Activated CD8-positive, alpha-beta memory T cell treated with anti-CD3 and anti-CD28 coated beads for 4 hours (primary cell): ENCODE results near the gene CMTM7.
A peak's percentile ranks its signal among the peaks of the same experiment; 100 is the strongest.
"Not testable (repeated sequence)": the region's sequence is repeated elsewhere in the genome, so short reads cannot be mapped to it uniquely, and the experiment has no call there.

ENCODE experiments used
- DNase-seq, 2 donors: peaks; one replicate each; pipeline ENCODE4 v3.0.0-alpha.2; 2020; ENCODE audit warnings: low read depth in 2 of 2

Gene CMTM7

GRCh38 chr3:32459450-32459849 lies 67.8 kb downstream of the CMTM7 start:
- DNase-seq, result no peak

- peak; percentile 20 to 47 for DNase-seq
These were observed 68.5 kb downstream of the CMTM7 start for GRCh38 chr3:32460031-32460749.

DNA sequence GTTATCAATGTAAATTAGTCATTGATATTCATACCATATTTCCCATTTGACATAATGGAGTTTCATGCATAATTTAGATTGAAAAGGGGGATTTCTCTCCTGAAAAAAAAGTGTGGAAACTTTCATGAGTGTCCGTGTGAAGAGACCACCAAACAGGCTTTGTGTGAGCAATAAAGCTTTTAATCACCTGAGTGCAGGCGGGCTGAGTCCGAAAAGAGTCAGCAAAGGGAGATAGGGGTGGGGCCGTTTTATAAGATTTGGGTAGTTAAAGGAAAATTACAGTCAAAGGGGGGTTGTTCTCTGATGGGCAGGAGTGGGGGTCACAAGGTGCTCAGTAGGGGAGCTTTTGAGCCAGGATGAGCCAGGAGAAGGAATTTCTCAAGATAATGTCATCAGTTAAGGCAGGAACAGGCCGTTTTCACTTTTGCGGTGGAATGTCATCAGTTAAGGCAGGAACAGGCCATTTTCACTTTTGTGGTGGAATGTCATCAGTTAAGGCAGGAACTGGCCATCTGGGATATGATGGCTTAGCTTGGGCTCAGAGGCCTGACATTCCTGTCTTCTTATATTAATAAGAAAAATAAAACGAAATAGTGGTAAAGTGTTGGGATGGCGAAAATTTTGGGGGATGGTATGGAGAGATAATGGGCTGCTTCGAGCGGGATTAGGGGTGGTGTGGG lies 69.3 kb downstream of the CMTM7 start:
- DNase-seq, result not testable (repeated sequence)

DNA sequence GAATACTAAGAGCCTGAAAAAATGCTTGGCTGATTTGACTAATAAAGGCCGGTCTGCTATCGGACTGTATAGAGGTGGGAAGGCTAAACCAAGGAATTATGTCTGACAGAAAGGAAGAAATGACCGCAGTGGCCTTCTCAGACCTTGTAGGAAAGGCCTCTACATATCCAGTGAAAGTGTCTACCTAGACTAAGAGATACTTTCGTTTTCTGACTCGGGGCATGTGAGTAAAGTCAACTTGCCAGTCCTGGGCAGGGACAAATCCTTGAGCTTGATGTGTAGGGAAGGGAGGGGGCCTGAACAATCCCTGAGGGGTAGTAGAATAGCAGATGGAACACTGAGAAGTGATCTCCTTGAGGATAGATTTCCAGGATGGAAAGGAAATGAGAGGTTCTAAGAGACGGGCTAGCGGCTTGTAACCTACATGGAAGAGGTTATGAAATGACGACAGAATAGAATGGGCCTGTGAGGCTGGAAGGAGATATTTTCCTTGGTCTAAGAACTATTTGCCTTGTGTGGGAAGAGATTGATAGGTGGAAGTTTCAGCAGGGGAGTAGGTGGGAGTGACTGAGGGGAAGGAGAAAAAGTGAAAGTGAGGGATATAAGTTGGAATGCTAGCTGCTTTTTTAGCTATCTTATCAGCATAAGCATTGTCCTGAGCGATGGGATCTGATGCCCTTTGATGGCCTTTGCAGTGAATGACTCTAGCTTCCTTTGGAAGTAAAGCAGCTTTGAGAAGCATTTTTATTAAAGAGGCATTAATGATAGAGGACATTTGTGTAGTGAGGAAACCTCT lies 70.7 kb downstream of the CMTM7 start:
- not testable (repeated sequence) for DNase-seq

- DNase-seq, result not testable (repeated sequence)
These were observed 71.8 kb downstream of the CMTM7 start for GRCh38 chr3:32463415-32463814.

DNA sequence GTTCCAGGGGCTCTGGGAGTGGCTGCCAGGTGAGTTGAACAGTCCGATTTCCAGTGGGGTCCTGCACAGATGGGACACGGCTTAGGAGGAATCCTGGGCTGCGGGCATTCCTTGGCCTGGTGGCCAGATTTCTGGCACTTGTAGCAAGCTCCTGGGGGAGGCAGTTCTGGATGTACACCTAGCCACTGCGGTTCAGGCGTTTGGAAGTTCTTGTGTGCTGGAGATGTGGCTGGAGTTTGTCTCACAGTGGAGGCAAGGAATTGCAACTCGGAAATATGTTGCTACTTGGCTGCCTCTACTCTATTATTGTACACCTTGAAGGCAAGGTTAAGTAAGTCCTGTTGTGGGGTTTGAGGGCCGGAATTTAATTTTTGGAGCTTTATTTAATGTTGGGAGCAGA lies 73.1 kb downstream of the CMTM7 start:
- not testable (repeated sequence) for DNase-seq

- not testable (repeated sequence) for DNase-seq
These were observed 75.2 kb downstream of the CMTM7 start for GRCh38 chr3:32466808-32467207.

GRCh38 chr3:32467333-32468070 lies 75.8 kb downstream of the CMTM7 start:
- peak; percentile 41 to 46 for DNase-seq

- no peak for DNase-seq
These were observed 77.7 kb downstream of the CMTM7 start for GRCh38 chr3:32469151-32469874.

DNA sequence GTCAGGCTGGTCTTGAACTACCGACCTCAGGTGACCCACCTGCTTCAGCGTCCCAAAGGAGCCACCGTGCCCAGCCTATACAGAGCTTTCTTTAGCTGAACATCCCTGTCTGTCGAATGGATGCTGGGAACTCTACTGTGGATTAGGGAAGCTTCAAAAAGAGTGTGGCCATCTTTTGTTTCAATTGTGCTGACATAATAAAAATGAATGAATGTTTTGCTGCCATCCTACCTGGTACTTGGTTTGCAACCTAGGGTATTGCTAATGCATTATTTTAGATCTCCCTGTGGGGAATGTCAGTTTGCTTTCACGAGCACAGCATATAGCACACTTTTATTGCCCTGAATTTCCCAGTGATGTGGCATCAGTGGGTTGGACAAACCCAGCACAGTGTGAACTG lies 78.7 kb downstream of the CMTM7 start:
- no peak for DNase-seq

DNA sequence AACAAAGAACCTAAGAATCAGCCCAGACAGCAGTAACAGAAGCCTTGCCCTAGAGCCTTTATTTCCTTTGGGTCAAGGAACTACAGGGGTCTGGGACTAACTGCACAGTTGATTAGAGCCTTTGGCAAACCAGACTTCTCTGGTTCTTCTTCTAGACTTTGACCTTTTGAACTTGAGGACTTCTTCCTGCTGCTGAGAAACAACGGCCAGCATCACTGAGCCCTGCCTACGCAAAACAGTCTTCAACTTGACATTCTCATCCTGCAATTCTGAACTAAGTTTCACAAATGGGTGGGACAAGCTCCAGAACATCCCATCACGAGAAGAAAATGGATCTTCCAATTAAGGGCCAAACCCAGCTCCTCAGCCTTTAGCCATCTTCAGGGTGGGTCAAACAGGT lies 79.6 kb downstream of the CMTM7 start:
- no peak for DNase-seq

- DNase-seq, result not testable (repeated sequence)
These were observed 80.5 kb downstream of the CMTM7 start for GRCh38 chr3:32472151-32472550.

- DNase-seq, result no peak
These were observed 82.5 kb downstream of the CMTM7 start for GRCh38 chr3:32474201-32474600.

- no peak for DNase-seq
These were observed 89.0 kb downstream of the CMTM7 start for GRCh38 chr3:32480604-32481003.

GRCh38 chr3:32481791-32482631 lies 90.4 kb downstream of the CMTM7 start:
- DNase-seq, result no peak

DNA sequence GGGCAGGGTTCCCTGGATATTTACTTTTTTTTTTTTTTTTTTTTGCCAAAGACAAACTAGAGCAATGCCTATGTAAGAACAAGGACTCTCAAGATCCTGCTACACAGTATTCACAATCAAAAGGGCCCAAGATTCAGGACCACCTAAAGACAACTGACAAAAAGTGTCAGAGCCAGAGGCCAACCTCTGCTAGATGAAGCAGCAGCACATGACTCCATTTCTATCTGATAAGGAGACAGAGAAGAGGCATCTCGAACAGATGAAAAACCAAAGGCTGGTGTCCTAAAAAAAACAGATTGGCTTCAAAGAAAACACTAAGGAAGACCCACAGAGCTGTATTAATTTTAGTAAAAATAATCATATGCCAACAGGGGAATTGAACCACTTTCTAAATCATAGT lies 91.0 kb downstream of the CMTM7 start:
- no peak for DNase-seq

DNA sequence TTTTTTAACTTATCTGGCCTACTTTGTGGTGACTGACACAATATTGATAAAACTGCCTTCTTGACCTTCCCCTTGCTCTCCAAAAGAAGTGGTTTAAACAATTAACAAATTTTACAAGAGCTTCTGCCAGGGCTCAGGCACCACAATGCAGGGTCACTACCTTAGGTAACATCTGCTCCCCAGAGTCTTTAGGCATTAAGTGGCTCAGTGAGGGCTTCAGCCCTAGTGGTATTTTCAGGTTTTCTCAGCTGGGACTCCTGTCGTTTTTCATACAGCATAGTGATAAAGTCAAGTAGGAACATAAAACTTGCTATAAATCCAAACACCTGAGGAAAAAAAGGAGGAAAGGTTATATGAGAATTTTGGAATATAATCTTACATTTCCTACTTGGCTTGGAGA lies 92.1 kb downstream of the CMTM7 start:
- no peak for DNase-seq

- no peak for DNase-seq
These were observed 92.8 kb downstream of the CMTM7 start for GRCh38 chr3:32484436-32484835.

- DNase-seq, result no peak
These were observed 96.3 kb downstream of the CMTM7 start for GRCh38 chr3:32487781-32488473.
